Left cardiac atrium (tissue), 4 donors: ENCODE results near the gene PLXDC2. TPM values are rescaled to one million over a fixed set of nuclear protein-coding genes. Genes with fewer than 3 reads are reported as not detected.
"Not testable (repeated sequence)": the region's sequence is repeated elsewhere in the genome, so short reads cannot be mapped to it uniquely, and the experiment has no call there.

Experiments used
- ATAC-seq, 2 donors: fragments of 200-7000 bp; cut with Tn5 transposase; one replicate each; pipeline ENCODE4 v1.9.1; 2020; ENCODE audit warnings: mild to moderate bottlenecking in 2 of 2, moderate library complexity in 2 of 2
- DNase-seq: peaks from one replicate; pipeline ENCODE4 v3.0.0-alpha.2; 2020
- intact Hi-C, 2 donors: fragments of 100-400 bp; cut with DNase I; formaldehyde crosslinking; loops; one replicate each; pipeline versions ENCODE4 v1.14.1 to v1.15.1; 2022 to 2023
- total RNA-seq, 2 donors: library from RNA; stranded (reverse); fragmentation: NEBNext Ultra II Directional; extraction: Animal tissue kit (Norgen Biotek cat#: 25700); gene quantifications; one replicate each; pipeline ENCODE4 v1.2.1, GENCODE V29; 2021
- donor health status: DM: no; HTN: yes; CAD: no.
- donor health status: DM: no; HTN: yes; CAD: no; lungs with severe emphysema.
- donor health status: DM: yes; HTN: yes; CAD: no.
- donor health status: Dilated cardiomyopathy.

The PLXDC2 gene
- total RNA-seq, 2 donors from 2014 or later, result 19.8 to 25.3 TPM

DNA sequence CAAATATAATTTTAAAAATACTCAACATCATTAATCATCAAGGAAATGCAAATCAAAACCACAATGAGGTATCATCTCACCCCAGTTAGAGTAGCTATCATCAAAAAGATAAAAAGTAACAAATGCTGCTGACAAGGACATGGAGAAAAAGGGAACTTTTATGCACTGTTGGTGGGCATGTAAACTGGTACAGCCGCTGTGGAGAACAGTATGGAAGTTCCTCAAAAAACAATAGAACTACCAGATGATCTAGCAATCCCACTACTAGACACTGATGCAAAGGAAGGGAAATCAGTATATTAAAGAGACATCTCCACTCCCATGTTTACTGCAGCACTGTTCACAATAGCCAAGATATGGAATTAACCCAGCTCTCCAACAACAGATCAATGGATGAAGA, 384.5 kb downstream of the PLXDC2 start:
- intact Hi-C loops, result no loop called here
- ATAC-seq, result no peak
- DNase-seq, result no peak

- ATAC-seq, result no peak
- no peak for DNase-seq
- intact Hi-C loops, result no loop called here
Observed at GRCh38 chr10:20202337-20202736, 386.1 kb downstream of the PLXDC2 start.

DNA sequence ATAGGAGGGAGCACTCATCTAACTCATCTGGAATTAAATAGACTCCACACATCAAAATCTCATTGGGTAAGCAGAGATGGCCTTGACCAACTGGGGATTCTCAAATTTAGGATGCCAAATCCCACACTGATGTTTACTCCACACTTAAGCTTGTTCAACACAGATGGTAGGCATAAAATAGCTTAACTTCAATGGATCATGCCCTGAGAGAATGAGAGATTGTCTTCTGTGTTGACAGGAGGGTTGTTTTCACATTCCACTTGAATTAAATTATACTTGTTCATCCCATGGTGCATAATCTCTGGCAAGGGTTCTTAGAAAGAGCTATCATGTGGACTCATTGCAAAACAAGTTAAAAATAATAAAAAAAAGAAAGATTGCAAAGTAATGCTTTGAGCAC, 391.4 kb downstream of the PLXDC2 start:
- ATAC-seq (no peak), DNase-seq (no peak)
- intact Hi-C loops, result no loop called here

DNA sequence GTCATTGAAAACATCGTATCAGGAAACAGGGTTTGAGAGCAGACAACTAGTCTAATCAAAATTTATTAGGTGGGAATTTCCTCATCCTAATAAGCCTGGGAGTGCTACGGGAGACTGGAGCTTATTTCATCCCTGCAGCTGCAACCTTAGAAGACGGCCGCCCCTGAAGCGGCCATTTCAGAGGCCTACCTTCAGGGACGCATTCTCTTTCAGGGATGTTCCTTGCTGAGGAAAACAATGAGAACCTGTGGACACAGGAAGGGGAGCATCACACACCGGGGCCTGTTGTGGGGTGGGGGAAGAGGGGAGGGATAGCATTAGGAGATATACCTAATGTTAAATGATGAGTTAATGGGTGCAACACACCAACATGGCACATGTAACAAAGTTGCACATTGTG, 392.9 kb downstream of the PLXDC2 start:
- DNase-seq, ATAC-seq, intact Hi-C loops: not testable (repeated sequence)

DNA sequence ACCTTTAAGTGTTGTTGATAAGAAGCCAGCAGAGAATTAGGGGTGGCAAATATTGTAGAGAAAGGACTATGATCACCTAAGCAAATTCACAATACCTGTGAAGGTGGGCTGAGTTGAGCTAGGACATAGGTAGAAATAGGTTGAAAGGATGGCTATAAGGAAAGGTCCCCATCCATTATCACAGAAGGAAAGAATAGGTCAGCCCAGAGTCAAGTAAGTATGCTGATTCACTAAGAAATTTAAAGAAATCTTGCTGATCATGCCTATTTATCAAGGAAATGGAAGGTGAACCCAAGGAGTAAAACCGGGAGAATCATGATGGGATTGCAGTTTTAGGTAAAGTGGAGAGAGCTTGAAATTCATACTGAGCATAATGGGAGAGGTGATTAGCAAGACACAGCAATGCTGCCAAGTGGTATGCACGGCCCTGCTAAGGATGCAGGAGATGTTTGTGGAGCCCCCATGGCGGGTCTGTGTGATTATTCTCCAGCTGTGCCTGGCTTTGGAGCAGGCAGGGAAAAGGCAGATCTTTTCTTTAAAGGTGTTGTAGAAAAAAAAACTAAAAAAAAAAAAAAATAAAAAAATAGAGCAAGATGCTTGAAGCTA, 399.4 kb downstream of the PLXDC2 start:
- no peak for DNase-seq
- intact Hi-C loops, result no loop called here
- no peak for ATAC-seq

DNA sequence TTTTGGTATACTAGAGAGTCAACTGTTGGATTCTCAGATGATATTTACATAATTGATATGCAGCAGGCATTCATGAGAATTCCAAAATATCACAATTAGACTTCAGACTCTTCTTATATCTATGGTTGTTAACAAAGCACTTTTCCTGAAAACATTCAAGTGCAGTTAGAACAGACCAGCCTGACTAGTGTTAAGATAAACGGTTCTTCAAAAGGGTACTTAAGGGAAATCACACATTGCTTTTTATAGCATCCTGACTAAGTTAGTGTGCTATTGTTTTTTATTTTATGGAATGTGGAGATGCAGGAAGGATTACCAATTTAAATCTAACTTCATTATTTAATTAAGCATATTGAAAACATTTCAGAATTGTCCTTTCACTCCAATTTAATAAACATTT, 405.1 kb downstream of the PLXDC2 start:
- no peak for ATAC-seq
- DNase-seq, result no peak
- intact Hi-C loops, result no loop called here

DNA sequence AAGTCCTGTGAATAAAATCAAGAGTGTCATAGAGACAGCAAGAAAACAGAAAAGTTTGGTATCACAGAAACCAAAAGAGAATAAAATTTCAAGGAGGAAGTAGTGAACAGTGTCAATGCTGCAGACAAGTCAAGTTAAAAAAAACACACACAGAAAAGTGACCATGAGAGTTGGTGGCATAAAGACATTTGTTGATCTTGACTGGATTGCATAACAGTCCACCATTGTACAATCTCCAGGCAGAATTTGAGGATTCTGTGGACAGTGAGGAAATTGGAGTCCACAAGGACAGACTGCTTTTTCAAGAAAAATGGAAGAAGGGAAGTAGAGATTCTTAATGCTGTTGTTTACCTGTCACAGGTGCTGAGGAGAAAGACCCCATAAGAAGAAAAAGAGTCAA, 412.5 kb downstream of the PLXDC2 start:
- intact Hi-C loops, result no loop called here
- no peak for ATAC-seq
- no peak for DNase-seq

GRCh38 chr10:20232079-20232705, 416.0 kb downstream of the PLXDC2 start:
- DNase-seq (no peak), ATAC-seq (no peak)

DNA sequence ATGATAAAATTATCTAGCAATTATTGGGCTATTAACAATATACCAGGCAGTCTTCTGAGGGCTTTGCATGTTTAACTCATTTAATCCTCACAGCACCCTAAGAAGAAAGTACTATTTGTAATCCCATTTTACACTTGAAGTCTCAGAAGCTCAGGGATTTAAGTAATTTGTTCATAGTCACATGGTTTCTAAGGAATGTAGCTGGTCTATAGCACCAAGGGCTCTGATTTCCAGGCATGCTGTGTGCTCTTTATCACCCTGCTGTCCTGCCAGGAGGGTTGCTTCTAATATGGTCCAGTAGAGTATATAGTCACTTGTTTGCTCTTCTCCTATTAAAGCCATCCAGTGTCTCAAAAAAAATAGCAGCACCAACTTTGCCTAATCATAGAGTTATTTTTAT, 417.2 kb downstream of the PLXDC2 start:
- no peak for ATAC-seq
- intact Hi-C loops, result no loop called here

More at GRCh38 chr10:20232079-20232705, 416.0 kb downstream of the PLXDC2 start:
- intact Hi-C loops, result no loop called here

GRCh38 chr10:20234579-20234978, 418.3 kb downstream of the PLXDC2 start:
- ATAC-seq (no peak), DNase-seq (no peak)
- intact Hi-C loops, result no loop called here

More for the DNA sequence above, 417.2 kb downstream of the PLXDC2 start:
- no peak for DNase-seq

GRCh38 chr10:20237091-20237570, 420.9 kb downstream of the PLXDC2 start:
- no peak for ATAC-seq
- intact Hi-C loops, result no loop called here
- DNase-seq, result no peak

DNA sequence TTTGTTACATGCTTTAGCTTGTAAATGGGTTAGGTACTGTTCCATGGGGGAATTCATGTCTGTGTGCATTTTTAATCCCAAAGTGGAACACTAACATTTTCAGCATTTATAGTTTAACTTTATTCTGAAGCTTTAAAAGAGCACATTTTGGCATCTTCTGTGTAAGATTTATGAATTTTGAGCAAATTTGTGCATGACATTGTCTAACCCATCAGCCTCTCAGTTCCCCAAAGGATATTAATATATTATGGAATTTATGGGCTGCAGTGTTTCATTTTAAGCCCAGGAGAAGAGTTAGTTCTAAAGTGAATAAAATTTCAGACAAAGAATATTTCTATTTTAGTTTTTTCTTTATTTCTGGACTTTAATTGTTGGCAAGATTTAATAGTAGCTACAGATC, 421.4 kb downstream of the PLXDC2 start:
- intact Hi-C loops, result no loop called here

DNA sequence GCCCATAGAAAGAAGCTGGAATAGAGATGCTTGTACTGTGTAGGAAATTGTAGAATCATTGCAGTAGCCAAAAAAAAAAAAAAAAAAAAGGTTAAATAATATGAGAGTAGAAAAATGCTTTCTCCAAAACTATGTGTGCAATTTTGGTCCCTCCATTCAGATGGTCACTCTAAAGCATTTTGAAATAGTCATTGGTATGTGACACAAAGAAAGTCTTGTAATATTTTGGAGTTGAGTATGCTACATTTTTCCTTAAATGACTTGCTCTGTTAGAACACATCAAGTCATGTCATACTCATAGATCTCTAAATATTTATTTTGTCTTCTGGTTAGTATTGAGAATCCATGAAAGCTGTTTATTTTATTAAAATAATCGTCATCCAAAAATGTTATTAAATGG, 424.4 kb downstream of the PLXDC2 start:
- no peak for DNase-seq
- intact Hi-C loops, result no loop called here
- ATAC-seq, result no peak

More for the DNA sequence above, 421.4 kb downstream of the PLXDC2 start:
- ATAC-seq (no peak), DNase-seq (no peak)

DNA sequence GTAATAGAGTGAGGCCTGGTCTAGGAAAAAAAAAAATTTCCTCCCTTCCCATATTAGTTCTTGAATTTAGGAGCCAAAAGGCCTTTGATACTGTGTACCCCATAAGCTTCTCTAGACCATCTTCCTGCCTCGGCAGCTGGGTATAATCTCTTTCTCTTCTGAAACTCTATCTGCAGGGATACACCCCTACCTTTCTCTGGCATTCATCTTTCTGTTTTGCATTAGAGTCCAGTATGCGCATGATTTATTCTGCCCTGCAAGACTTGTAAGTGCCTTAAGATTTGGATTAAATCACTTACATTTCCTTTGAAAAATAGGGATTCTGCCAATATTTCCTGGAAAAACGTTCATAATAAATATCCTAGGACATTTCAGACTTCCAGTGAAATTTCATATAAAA, 431.2 kb downstream of the PLXDC2 start:
- intact Hi-C loops, result no loop called here
- DNase-seq (no peak), ATAC-seq (no peak)

GRCh38 chr10:20247891-20248708, 431.9 kb downstream of the PLXDC2 start:
- peak in 1 of 2 donors; percentile 48 for ATAC-seq
- no peak for DNase-seq
- intact Hi-C loops, result no loop called here

DNA sequence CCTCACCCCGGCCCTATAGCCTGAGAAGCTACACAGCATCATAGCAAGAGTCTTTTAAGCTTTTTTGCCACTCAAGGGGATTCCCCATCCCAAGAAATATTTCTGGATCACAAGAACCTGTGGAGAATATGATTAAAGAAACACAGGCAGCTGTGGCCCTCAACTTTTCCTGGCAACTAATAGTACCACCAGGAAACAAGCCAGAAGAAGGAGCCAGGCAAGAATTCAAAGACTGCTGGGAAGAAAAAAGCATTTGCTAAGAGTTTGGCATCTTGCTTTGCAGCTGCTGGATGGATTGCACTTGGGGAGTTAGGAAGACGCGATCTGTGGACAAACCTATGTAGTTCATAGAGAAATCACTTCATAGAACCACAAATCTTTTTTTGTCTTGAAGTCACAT, 437.8 kb downstream of the PLXDC2 start:
- ATAC-seq, result peak; percentile 47 to 75
- DNase-seq, result no peak
- intact Hi-C loops, result no loop called here

DNA sequence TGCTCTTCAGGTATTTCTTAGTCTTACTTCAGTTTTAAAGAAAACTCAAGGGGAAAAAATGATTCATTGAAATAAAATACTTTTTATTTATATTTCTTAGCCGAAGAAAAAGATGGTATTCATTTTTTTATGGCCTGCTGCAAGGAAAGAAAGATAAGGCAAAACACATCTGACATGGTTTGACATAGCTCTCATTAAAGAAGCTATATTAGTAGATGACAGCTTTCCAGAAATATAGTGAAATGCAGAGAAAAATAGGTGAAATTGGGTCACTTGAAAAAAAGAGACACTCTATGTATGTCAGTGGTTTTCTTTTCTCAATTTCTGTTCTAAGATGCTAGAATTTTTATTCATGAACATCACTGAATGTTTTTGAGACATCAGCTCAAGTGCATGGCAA, 438.3 kb downstream of the PLXDC2 start:
- intact Hi-C loops, result no loop called here
- DNase-seq (no peak), ATAC-seq (no peak)

- no peak for DNase-seq
- intact Hi-C loops, result no loop called here
- no peak for ATAC-seq
Observed at GRCh38 chr10:20256969-20257368, 440.7 kb downstream of the PLXDC2 start.

- ATAC-seq, result no peak
- intact Hi-C loops, result no loop called here
- DNase-seq, result no peak
Observed at GRCh38 chr10:20257422-20257821, 441.2 kb downstream of the PLXDC2 start.

DNA sequence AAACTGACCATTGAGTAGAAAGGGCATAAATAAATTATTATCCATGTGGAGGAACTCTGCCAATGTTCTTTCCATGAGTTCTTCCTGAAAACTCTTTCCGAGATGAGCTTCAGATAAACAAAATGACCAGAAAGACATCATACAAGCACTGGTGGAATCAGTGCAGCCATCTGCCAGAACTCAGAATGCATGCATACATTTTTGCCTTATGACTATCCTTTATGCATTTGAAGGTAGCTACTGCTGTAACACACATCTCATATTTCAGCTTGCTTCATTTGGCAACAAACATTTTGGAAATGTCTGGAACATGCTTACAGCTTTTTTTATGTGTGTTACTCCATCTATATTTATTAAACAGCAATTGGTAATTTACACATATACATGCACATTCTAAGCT, 448.9 kb downstream of the PLXDC2 start:
- intact Hi-C loops, result no loop called here
- ATAC-seq (no peak), DNase-seq (no peak)
